GM18951 (cell line): ENCODE data around the gene ORM2.

ENCODE experiments used
- POLR2A ChIP-seq: IDR thresholded peaks from 4 replicates; pipeline ENCODE4 v1.6.1; 2011; ENCODE audit warnings: mild to moderate bottlenecking; ENCODE audit not compliant: insufficient read length, insufficient read depth; ENCODE audit errors: extremely low read depth
- in situ Hi-C: fragments of 300-500 bp; cut with MboI; formaldehyde crosslinking; loops from one replicate; pipeline ENCODE4 v1.12.0; 2022; ENCODE audit warnings: low sequenced_read_pairs, mixed read lengths, inconsistent platforms; ENCODE audit not compliant: unreplicated experiment

ORM2 gene

DNA sequence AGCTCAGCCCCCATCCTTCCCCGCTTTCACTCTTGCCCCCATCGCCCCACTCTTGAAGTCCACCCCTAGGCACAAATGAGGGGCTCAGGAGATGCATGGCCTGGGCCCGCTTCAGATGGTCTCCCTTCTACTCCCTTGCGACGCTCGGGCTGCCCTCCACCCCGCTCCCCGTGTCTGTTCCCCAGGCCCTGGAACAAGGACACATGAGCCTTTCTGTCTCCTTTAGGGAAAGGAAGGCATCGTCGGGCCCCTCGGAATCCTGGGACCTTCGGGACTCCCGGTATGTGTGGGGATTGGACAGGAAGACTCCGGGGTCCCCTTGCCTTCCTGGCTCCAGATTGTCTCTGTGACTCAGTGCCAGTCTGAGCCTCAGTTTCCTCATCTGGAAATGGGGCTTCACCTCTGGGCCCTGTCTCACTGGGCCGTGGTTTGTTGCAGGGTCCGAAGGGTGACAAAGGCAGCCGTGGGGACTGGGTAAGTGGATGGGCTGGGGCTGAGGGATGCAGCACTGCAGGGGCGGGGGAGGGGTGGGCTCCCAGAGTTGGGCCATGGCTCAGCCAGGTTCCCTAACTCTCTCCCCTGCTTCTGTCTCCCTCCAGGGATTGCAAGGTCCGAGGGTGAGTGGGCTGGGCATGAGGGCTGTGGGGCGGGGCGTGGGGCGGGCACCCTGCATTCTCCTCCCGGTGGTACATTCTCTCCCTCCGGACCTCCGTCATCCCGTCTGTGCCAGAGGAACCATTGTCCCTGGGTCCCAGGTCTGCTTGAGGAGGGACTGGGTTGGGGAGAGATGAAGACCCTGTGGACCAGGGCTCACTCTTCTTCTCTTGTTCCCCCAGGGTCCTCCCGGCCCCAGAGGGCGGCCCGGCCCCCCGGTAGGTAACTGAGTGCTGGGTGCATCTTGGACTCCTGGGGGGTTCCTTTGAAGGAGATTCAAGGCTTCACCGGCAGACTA is 28.5 kb upstream of the ORM2 start:
- in situ Hi-C loops: no loop called here
- TF ChIP-seq POLR2A: no peak

DNA sequence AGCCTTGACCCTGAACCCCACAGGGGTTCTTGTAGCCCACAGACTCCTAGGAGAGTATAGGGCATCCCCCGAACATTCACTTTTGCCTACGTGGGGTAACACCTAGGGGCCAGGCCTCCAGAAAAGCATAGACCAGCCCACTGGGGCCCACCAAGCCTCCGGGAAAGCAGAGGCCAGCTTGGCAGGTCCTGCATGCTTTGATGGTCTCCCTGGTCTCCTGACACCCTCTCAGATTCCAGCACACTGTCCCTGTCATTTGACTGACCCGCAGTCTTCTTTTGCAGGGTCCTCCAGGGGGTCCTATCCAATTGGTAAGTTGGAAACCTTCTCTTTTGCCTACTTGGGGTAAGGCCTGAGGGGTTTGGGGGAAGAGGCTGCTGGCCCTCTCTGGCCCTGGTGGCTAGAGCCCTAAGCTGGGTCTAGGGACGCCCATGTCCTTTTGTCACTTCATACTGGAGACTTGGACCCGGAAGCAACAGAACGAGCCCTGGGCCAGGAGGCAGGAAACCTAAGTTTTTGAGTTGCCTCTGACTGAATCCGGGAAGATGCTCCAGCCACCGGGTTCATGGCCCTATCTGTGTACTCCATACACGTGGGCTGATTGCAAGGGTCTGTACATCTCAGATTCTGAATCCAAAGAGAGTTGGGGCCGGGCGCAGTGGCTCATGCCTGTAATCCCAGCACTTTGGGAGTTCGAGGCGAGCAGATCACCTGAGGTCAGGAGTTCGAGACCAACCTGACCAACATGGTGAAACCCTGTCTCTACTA is 27.7 kb upstream of the ORM2 start:
- in situ Hi-C loops: no loop called here

DNA sequence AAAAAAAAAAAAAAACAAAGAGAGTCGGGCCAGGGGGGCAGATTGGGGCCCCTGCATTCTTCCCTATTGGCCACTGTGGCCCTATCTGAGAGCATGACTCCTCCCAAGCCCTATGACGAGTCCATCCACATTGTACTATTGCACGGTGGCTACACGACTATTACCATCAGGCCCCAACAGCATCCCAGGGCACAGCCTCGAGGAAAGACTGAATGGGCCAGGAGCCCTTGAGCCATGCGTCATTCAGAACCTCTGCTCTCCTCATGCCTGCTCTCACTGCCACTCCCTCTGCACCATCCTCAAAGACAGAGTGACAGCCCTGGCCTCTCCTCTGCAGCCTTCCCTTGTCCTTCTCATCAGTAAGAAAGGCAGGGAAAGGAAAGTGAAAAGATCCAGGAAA is 26.9 kb upstream of the ORM2 start:
- in situ Hi-C loops: no loop called here
- TF ChIP-seq POLR2A: no peak

More for the DNA sequence above, 27.7 kb upstream of the ORM2 start:
- no peak for TF ChIP-seq POLR2A

GRCh38 chr9:114303571-114303970 is 26.1 kb upstream of the ORM2 start:
- no peak for TF ChIP-seq POLR2A
- in situ Hi-C loops: no loop called here

- in situ Hi-C loops: no loop called here
- no peak for TF ChIP-seq POLR2A
Observed at GRCh38 chr9:114303977-114304376, 25.7 kb upstream of the ORM2 start.

DNA sequence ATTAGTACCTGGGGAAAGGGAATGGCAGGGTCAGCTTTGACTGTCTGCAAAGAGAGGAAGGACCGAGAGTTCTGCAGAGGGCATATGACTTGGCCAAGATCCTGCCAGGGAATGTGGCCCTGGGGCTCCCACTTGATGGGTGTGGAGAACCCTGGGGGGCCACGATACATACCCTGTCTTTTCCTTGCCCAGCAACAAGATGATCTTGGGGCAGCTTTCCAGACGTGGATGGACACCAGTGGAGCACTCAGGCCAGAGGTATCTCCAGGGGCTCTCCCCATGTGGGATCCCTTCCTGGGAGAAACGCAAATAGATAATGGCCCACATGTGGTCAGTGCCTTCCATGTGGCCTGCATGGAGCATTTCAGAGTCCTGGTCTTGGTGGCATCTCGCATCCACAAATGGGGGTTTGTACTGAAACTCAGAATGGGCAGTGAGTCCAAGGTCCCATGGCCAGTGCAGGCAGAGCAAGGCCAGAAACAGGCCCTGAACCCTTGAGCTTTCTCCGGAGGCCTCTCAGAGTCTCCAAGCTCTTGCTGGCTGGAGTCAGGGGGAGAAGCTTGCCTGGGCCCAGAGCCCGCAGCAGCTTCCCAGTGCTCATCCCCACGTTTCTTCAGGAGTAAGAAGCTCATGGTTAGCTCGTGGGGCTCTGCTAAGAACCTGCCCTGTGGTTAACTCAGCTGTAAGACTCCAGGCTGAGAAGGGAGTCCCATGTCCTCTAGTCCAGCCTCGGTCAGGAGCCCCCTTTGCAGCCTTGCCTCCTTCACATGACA is 25.1 kb upstream of the ORM2 start:
- no peak for TF ChIP-seq POLR2A
- in situ Hi-C loops: no loop called here

DNA sequence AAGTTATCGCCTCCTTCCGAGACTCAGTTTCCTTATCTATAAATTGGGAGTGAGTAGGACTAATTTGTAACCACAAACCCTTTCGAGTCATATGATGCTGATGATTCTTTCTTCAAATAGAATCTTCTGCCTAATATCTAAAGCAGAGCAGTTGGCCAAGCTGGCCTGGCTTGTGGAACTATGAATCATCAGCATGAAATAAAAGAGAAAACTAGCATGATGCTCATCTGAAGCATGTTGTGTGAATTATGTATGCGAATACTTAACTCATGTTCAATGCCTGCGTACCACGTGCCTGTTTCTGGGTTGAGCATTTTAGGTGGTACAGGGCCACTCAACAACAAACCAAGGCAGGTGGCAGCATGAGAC is 21.8 kb upstream of the ORM2 start:
- no peak for TF ChIP-seq POLR2A
- in situ Hi-C loops: no loop called here

GRCh38 chr9:114308361-114308950 is 21.2 kb upstream of the ORM2 start:
- in situ Hi-C loops: no loop called here
- no peak for TF ChIP-seq POLR2A

GRCh38 chr9:114309096-114309495 is 20.6 kb upstream of the ORM2 start:
- in situ Hi-C loops: no loop called here
- TF ChIP-seq POLR2A: no peak

DNA sequence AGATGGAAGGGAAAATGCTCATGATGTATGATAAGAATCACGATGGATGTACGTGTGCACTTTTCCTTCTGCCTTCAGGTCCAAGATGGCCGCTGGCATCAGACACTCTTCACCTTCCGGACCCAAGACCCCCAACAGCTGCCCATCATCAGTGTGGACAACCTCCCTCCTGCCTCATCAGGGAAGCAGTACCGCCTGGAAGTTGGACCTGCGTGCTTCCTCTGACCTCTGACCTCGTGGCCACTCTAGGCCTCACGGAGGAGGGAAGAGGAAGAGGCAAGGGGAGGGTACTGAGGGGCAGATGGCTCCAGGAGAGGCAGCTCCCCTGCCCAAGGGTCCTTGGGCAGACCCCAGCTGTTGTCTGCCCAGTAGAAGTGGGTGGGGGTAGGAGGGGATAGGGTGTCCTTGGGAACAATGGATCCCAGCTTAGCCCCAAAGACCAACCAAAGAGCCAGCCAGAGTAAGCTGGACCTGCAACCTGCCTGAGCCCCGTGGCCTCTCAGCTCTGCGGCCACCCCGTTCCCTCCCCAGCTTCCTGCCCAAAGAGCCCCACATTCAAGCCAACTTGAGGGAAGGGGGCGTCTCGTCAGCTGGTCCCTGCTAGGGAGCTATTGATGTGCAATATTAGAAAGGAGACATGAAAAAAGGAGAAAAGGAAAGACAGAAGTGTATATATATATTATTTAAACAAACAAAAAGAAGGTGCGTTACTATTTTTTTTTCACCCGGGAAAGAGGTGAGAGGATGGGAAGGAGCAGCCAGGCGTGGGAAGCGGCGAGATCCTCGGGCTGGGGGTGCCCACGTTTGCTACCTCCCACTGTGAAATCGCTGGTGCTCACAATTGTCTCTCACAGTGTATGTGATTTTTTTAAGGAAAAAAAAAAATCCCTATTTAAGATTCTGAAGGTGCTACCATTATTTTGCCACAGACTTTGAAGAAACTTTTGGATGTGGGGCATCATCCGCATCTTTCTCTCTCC is 18.9 kb upstream of the ORM2 start:
- no peak for TF ChIP-seq POLR2A
- in situ Hi-C loops: no loop called here

GRCh38 chr9:114311571-114312512 is 17.8 kb upstream of the ORM2 start:
- TF ChIP-seq POLR2A: no peak

More at GRCh38 chr9:114311571-114312512, 17.8 kb upstream of the ORM2 start:
- in situ Hi-C loops: no loop called here
